ENCODE results near the gene TYSND1.

- TF ChIP-seq, protein P1, sequence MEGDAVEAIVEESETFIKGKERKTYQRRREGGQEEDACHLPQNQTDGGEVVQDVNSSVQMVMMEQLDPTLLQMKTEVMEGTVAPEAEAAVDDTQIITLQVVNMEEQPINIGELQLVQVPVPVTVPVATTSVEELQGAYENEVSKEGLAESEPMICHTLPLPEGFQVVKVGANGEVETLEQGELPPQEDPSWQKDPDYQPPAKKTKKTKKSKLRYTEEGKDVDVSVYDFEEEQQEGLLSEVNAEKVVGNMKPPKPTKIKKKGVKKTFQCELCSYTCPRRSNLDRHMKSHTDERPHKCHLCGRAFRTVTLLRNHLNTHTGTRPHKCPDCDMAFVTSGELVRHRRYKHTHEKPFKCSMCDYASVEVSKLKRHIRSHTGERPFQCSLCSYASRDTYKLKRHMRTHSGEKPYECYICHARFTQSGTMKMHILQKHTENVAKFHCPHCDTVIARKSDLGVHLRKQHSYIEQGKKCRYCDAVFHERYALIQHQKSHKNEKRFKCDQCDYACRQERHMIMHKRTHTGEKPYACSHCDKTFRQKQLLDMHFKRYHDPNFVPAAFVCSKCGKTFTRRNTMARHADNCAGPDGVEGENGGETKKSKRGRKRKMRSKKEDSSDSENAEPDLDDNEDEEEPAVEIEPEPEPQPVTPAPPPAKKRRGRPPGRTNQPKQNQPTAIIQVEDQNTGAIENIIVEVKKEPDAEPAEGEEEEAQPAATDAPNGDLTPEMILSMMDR (IDR thresholded peaks at IDR 0.05; ENCODE audit: insufficient read depth, low read length, poor library complexity, severe bottlenecking), result no peak
- no peak for TF ChIP-seq EZH2phosphoT487 (conservative IDR thresholded peaks at IDR 0.05; ENCODE audit: low read length)
Measured at GRCh38 chr10:70118196-70118595, 28.3 kb downstream of the TYSND1 start.

Measured in SU-DHL-6 (cell line).